HG03097 (cell line): ENCODE results near the gene AQP9.

Experiments
- ATAC-seq: cut with Tn5 transposase; IDR thresholded peaks from one replicate; pipeline ENCODE4 v1.9.1; 2021; ENCODE audit not compliant: unreplicated experiment, low FRiP score

The AQP9 gene

GRCh38 chr15:58139276-58139988, 1.3 kb downstream of the AQP9 start:
- no peak for ATAC-seq

GRCh38 chr15:58139989-58140522, 1.9 kb downstream of the AQP9 start:
- ATAC-seq, result no peak

DNA sequence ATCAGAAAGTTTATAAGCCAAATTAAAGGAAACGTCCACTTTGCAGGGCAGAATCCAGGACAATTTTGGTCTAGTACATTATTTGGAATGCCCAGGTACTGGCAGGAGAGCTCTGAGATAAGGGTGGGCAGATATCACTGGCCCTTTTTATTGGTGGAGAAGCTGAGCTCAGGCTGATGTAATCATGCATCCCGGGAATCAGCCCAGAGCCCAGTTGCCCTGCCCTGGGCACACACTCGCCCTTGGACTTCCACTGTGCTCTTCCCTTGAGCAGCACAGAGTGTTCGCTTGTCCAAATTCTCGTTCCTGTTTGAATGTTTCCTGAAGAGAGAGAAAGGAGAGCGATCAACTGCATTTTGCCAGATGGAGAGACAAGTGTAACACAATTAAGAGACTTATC, 3.7 kb downstream of the AQP9 start:
- ATAC-seq, result no peak

DNA sequence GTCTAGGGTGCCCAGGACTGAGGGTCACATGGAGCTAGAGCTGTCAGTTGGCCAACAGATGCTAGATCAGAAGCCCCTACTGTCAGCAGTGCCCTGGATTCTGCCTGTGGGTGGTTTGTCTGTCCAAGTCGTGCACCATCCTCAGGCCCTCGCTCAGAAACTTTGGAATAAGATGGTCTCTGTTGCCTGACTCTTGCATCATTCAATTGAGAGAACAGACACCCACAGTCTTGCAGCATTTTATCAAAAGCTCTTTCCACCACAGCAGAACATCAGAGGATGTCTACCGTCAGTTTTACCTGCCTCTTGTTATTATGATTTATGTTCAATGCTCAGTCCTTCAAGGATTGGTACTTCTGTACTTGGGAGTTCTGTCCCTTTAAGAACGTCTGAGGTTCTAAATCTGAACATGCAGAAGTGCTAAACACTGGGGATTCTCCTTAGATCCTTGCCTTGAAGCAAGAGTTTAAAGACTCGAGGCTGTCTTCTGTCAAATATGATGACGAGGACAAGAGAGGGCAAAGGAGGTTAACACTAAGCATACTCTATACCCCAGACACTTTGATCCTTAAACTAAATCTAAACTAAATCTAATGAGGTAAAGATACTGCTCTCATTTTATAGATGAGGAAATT, 4.8 kb downstream of the AQP9 start:
- no peak for ATAC-seq

DNA sequence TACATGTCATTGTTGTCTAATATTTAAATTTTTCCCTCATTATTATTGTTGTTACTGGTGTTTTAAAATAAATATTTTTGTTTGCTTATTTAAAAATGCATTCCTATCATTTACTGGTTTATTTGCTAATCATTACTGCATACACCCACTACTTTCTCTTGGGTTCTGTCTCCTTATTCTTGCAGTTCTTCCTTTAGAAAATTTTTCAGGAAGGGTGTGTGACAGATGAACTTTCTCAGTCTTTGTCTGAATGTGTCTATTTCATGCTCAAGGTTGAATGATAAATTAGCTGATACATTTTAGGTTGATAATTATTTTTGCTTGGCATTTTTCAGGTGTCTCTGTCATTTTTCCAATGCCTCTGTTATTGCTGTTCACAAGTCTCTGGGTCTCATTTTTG, 7.4 kb downstream of the AQP9 start:
- ATAC-seq, result no peak

DNA sequence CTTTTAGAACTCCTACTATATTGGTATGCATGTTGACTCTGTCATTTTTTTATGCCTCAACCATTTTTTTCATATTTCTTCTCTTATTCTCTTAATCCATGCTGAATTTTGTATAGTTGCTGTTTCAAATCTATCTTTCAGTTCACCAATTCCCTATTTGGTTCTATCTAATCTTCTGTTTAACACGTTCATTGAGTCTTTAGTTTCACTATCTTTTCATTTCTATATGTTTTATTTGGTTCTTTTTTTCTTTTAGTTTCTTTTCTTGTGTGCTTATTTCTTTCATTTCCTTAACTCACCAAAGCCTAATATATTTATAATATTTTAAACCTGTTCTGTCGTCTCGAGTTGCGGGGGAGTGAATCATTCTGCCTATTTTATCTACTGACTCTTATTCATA, 8.0 kb downstream of the AQP9 start:
- no peak for ATAC-seq

- no peak for ATAC-seq
Observed at GRCh38 chr15:58146749-58147148, 8.6 kb downstream of the AQP9 start.

GRCh38 chr15:58147171-58147611, 9.0 kb downstream of the AQP9 start:
- no peak for ATAC-seq

- ATAC-seq, result no peak
Observed at GRCh38 chr15:58148120-58148519, 9.9 kb downstream of the AQP9 start.

GRCh38 chr15:58148633-58149445, 10.7 kb downstream of the AQP9 start:
- ATAC-seq, result no peak

GRCh38 chr15:58154769-58155168, 16.6 kb downstream of the AQP9 start:
- ATAC-seq, result no peak

GRCh38 chr15:58159827-58160386, 21.7 kb downstream of the AQP9 start:
- ATAC-seq, result no peak

- no peak for ATAC-seq
Observed at GRCh38 chr15:58161436-58161930, 23.3 kb downstream of the AQP9 start.

DNA sequence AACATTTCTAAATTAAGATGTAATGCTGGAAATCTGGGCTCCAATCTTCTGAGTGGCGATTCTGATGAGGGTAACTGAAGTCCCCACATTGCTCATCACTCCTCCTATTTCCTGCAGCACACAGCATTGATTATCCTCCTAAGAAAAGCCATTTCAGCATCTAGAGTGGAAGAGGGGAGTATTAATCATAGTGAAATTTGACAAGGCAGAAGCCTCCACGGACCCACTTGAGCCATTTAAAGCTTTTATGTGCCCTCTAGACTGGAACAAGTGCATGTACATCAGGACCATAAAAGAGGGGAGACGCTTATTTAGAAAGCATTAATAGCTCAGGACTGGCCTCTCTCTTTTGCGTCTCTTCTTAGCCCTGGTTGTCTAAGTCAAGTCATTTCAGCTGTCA, 25.8 kb downstream of the AQP9 start:
- no peak for ATAC-seq

DNA sequence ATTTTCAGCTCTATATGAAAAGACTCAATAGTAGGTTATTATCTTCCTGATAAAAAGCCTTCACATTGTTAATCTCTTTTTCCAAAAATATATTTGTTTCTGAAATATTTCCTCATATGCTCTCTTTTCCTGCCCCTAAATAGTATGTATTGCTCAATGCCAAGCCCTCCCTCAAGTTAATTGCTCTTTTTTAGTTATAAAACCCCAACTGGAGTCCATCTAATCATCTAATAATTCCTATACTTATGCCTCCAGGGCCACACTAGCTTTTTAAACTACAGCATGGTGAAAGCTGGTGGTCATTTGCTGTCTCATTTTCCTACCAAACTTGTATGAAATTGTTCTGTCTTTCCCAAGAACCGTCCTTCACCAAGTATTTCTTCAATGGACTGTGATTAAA, 26.7 kb downstream of the AQP9 start:
- ATAC-seq, result no peak

- no peak for ATAC-seq
Observed at GRCh38 chr15:58165661-58166060, 27.5 kb downstream of the AQP9 start.

GRCh38 chr15:58167095-58167691, 29.0 kb downstream of the AQP9 start:
- ATAC-seq, result no peak

DNA sequence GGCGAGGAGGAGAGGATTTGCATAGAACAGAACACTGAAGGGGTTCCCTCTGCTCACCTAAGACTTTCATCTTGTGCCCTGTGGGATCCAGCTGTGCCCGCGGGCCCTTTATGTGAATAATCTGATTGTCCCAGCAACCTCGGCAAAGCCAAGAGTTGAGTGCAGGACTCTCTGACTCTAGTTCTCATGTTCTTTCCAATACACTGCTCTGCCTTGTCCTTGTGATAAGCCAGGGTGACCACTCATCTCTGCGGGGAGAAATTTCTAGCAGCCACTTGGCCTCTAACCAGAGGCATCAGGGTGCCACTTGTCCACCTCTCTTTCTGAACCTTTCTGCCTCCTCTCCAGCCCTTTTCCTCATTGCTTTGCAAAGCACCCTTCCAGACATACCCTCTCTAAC, 31.8 kb downstream of the AQP9 start:
- no peak for ATAC-seq

GRCh38 chr15:58171476-58172061, 33.4 kb downstream of the AQP9 start:
- no peak for ATAC-seq

- ATAC-seq, result no peak
Observed at GRCh38 chr15:58174709-58175108, 36.5 kb downstream of the AQP9 start.
